Activated naive CD8-positive, alpha-beta T cell treated with anti-CD3 and anti-CD28 coated beads, Interleukin-2, amount 50 U/mL, for 24 hours (primary cell): ENCODE data around the gene HBEGF.

ENCODE experiments used
- ATAC-seq: fragments of 150-1000 bp; cut with Tn5 transposase; one replicate; pipeline ENCODE4 v1.10.0; 2021
- DNase-seq: peaks from one replicate; pipeline ENCODE4 v3.0.0; 2021
- H3K27ac Mint-ChIP-seq: one replicate; pipeline ENCODE4 v1.8.0; 2021; ENCODE audit warnings: mild to moderate bottlenecking, mixed read lengths
- H3K27me3 Mint-ChIP-seq: one replicate; pipeline ENCODE4 v1.8.0; 2021; ENCODE audit warnings: mixed read lengths
- H3K36me3 Mint-ChIP-seq: one replicate; pipeline ENCODE4 v1.8.0; 2021; ENCODE audit warnings: low read depth, mixed read lengths
- H3K4me1 Mint-ChIP-seq: one replicate; pipeline ENCODE4 v1.8.0; 2021; ENCODE audit warnings: mixed read lengths
- H3K4me3 Mint-ChIP-seq: one replicate; pipeline ENCODE4 v1.8.0; 2021; ENCODE audit warnings: mild to moderate bottlenecking, moderate library complexity, mixed read lengths
- H3K9me3 Mint-ChIP-seq: one replicate; pipeline ENCODE4 v1.8.0; 2021; ENCODE audit warnings: mixed read lengths

Gene HBEGF

GRCh38 chr5:140331638-140332037 lies 14.8 kb downstream of the HBEGF start:
- H3K27me3 Mint-ChIP-seq: no peaks in the 10 kb centered on the region
- no peaks in the 10 kb centered on the region for H3K9me3 Mint-ChIP-seq
- H3K36me3 Mint-ChIP-seq: peaks cover 4% of the 10 kb centered on the region
- peaks cover 5% of the 10 kb centered on the region for H3K4me1 Mint-ChIP-seq
- no peak overlapping the region for H3K4me3 Mint-ChIP-seq
- no peak overlapping the region for H3K27ac Mint-ChIP-seq
- ATAC-seq (no peak), DNase-seq (no peak)

- H3K4me1 Mint-ChIP-seq: peaks cover 6% of the 10 kb centered on the region
- H3K9me3 Mint-ChIP-seq: no peaks in the 10 kb centered on the region
- no peak overlapping the region for H3K4me3 Mint-ChIP-seq
- no peaks in the 10 kb centered on the region for H3K27me3 Mint-ChIP-seq
- ATAC-seq (no peak), DNase-seq (no peak)
- H3K36me3 Mint-ChIP-seq: peaks cover 4% of the 10 kb centered on the region
- H3K27ac Mint-ChIP-seq: no peak overlapping the region
Measured at GRCh38 chr5:140329739-140330481, 16.5 kb downstream of the HBEGF start.

- Mint-ChIP-seq H3K27ac (no peak overlapping the region), H3K9me3 (no peaks in the 10 kb centered on the region), H3K4me1 (peaks cover 14% of the 10 kb centered on the region), H3K36me3 (peaks cover 2% of the 10 kb centered on the region), H3K27me3 (no peaks in the 10 kb centered on the region), H3K4me3 (no peak overlapping the region)
- ATAC-seq: no peak
- DNase-seq: no peak
Measured at GRCh38 chr5:140328036-140328764, 18.2 kb downstream of the HBEGF start.

GRCh38 chr5:140327589-140327988 lies 18.8 kb downstream of the HBEGF start:
- DNase-seq (no peak), ATAC-seq (no peak)
- no peak overlapping the region for H3K4me3 Mint-ChIP-seq
- no peak overlapping the region for H3K27ac Mint-ChIP-seq
- peaks cover 14% of the 10 kb centered on the region for H3K4me1 Mint-ChIP-seq
- no peaks in the 10 kb centered on the region for H3K27me3 Mint-ChIP-seq
- H3K36me3 Mint-ChIP-seq: no peaks in the 10 kb centered on the region
- no peaks in the 10 kb centered on the region for H3K9me3 Mint-ChIP-seq

- Mint-ChIP-seq H3K27ac (no peak overlapping the region), H3K36me3 (no peaks in the 10 kb centered on the region), H3K9me3 (no peaks in the 10 kb centered on the region), H3K27me3 (no peaks in the 10 kb centered on the region), H3K4me3 (no peak overlapping the region), H3K4me1 (peaks cover 14% of the 10 kb centered on the region)
- ATAC-seq (no peak), DNase-seq (no peak)
Measured at GRCh38 chr5:140325486-140325885, 20.9 kb downstream of the HBEGF start.

- Mint-ChIP-seq H3K27ac (no peak overlapping the region), H3K36me3 (no peaks in the 10 kb centered on the region), H3K9me3 (no peaks in the 10 kb centered on the region), H3K27me3 (no peaks in the 10 kb centered on the region), H3K4me3 (no peak overlapping the region), H3K4me1 (peaks cover 14% of the 10 kb centered on the region)
- DNase-seq (no peak), ATAC-seq (peak; percentile 22)
Measured at GRCh38 chr5:140324617-140325241, 21.7 kb downstream of the HBEGF start.

GRCh38 chr5:140324041-140324600 lies 22.3 kb downstream of the HBEGF start:
- ATAC-seq (no peak), DNase-seq (no peak)
- Mint-ChIP-seq H3K4me3 (no peak overlapping the region), H3K27ac (no peak overlapping the region), H3K4me1 (peaks cover 14% of the 10 kb centered on the region), H3K27me3 (no peaks in the 10 kb centered on the region), H3K9me3 (no peaks in the 10 kb centered on the region), H3K36me3 (no peaks in the 10 kb centered on the region)

- H3K27ac Mint-ChIP-seq: no peak overlapping the region
- no peaks in the 10 kb centered on the region for H3K36me3 Mint-ChIP-seq
- no peaks in the 10 kb centered on the region for H3K27me3 Mint-ChIP-seq
- no peaks in the 10 kb centered on the region for H3K9me3 Mint-ChIP-seq
- H3K4me1 Mint-ChIP-seq: peaks cover 14% of the 10 kb centered on the region
- DNase-seq (no peak), ATAC-seq (peak; percentile 27)
- no peak overlapping the region for H3K4me3 Mint-ChIP-seq
Measured at GRCh38 chr5:140322751-140323731, 23.4 kb downstream of the HBEGF start.

- ATAC-seq (no peak), DNase-seq (no peak)
- no peaks in the 10 kb centered on the region for H3K27me3 Mint-ChIP-seq
- H3K27ac Mint-ChIP-seq: no peak overlapping the region
- H3K36me3 Mint-ChIP-seq: no peaks in the 10 kb centered on the region
- H3K4me1 Mint-ChIP-seq: peaks cover 14% of the 10 kb centered on the region
- H3K4me3 Mint-ChIP-seq: no peak overlapping the region
- no peaks in the 10 kb centered on the region for H3K9me3 Mint-ChIP-seq
Measured at GRCh38 chr5:140321796-140322195, 24.6 kb downstream of the HBEGF start.

- Mint-ChIP-seq H3K27me3 (no peaks in the 10 kb centered on the region), H3K27ac (no peak overlapping the region), H3K4me3 (no peak overlapping the region), H3K4me1 (peaks cover 7% of the 10 kb centered on the region), H3K36me3 (no peaks in the 10 kb centered on the region), H3K9me3 (no peaks in the 10 kb centered on the region)
- no peak for DNase-seq
- ATAC-seq: no peak
Measured at GRCh38 chr5:140319833-140320232, 26.6 kb downstream of the HBEGF start.

- Mint-ChIP-seq H3K27me3 (no peaks in the 10 kb centered on the region), H3K27ac (no peak overlapping the region), H3K4me3 (no peak overlapping the region), H3K4me1 (no peaks in the 10 kb centered on the region), H3K9me3 (no peaks in the 10 kb centered on the region), H3K36me3 (no peaks in the 10 kb centered on the region)
- ATAC-seq: no peak
- no peak for DNase-seq
Measured at GRCh38 chr5:140318792-140319191, 27.6 kb downstream of the HBEGF start.

GRCh38 chr5:140317859-140318258 lies 28.5 kb downstream of the HBEGF start:
- no peaks in the 10 kb centered on the region for H3K27me3 Mint-ChIP-seq
- H3K4me1 Mint-ChIP-seq: no peaks in the 10 kb centered on the region
- no peaks in the 10 kb centered on the region for H3K9me3 Mint-ChIP-seq
- no peaks in the 10 kb centered on the region for H3K36me3 Mint-ChIP-seq
- no peak overlapping the region for H3K4me3 Mint-ChIP-seq
- DNase-seq: no peak
- H3K27ac Mint-ChIP-seq: no peak overlapping the region
- ATAC-seq: no peak

GRCh38 chr5:140312791-140313189 lies 33.6 kb downstream of the HBEGF start:
- H3K36me3 Mint-ChIP-seq: no peaks in the 10 kb centered on the region
- ATAC-seq (no peak), DNase-seq (no peak)
- H3K4me3 Mint-ChIP-seq: no peak overlapping the region
- H3K9me3 Mint-ChIP-seq: no peaks in the 10 kb centered on the region
- H3K27ac Mint-ChIP-seq: no peak overlapping the region
- no peaks in the 10 kb centered on the region for H3K27me3 Mint-ChIP-seq
- peaks cover 3% of the 10 kb centered on the region for H3K4me1 Mint-ChIP-seq
